IPS DF 4.7 (cell line): ENCODE measurements around the gene THBS2.

ENCODE experiments used
- DNase-seq: peaks from one replicate; pipeline ENCODE4 v3.0.0-alpha.2; 2013; ENCODE audit warnings: low spot score; ENCODE audit errors: extremely low read depth

Gene THBS2

GRCh38 chr6:169166896-169167580 lies 86.6 kb downstream of the THBS2 start:
- DNase-seq: no peak
